Activated CD4-positive, alpha-beta T cell treated with anti-CD3 and anti-CD28 coated beads, Interleukin-2, amount 50 U/mL, for 16 hours (primary cell): Measurements from ENCODE around the gene FKBP10.

Source experiments
- DNase-seq: peaks from one replicate; pipeline ENCODE4 v3.0.0-alpha.2; 2020

FKBP10 gene

DNA sequence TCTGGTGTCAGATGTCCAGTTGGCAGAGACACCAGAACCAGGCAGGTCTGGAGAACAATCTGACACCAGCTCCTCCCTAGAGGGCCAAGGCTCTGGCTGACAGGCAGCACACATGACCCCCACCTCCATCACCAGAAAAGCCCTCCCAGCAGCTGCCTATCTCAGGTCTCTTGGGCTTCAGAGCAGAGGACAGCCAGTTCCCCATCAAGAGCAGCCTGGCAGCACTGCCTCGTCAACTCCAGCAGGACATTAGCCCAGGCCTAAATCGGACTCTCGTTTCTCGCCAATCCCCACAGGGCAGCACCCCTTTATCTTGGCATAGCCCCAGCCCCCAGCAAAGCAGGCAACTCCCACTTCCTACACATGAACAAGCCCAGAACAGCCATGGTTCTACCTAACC lies 30.7 kb upstream of the FKBP10 start:
- DNase-seq = no peak

DNA sequence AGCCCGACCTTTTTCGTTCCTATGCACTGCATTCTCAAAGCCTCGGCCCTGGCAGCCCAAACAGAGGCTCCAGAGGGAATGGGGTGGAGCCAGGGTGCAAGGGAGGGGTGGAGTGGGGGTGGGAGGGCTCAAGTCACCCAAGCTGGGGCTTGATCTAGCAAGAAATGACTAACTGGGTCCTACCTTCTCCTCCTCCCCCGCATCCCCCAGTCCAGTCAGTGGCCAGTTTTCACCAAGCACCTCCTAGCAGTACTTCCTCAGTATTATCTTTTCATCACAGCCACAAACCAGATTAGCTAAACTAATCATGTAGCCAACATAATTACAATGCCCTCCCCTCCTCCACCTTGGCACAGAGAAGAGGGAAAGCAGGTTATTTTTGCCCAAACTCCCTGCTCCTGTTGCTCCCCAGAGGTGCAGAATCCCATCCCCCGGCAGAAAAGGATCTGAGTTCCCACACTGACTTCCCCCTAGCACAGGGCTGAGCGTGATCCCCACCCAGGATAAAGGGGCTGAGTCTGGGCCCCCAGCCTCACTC lies 28.5 kb upstream of the FKBP10 start:
- peak; percentile 18 for DNase-seq

DNA sequence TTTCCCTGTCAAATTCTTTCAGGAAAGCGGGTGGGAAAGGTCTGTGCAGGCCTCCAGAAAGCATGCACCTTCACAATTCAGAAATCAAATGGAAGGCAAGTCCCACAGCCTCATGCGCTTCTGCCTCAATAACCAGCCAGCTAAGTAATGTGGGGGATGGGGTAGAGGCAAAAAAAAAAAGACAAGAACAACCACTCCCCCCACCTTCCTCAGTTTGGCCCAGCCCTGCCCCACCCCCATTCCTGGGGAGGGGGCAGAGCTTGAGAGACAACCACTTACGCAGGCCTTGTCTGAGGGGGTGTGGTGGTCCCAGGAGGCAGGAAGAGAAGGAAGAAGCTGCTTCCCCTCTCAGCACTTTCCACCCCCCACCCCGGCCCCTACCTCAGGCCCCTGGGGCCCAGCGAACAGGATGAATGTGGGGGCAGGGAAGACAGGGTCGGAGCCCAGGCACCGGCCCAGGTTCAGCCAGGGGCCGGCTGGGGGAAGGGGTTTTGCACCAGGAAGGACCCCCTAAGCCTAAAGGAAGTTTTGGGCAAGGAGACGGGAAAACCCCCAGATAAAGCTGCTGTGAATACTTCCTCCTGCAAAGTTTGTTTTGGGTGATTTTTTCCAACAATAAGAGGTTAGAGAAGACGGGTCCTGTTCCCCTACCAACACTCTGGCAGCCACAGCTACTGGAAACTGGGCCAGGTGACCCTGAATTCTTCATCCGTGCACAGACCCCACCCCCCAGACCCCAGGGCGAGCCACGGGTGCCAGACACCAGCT lies 27.5 kb upstream of the FKBP10 start:
- DNase-seq = no peak

DNA sequence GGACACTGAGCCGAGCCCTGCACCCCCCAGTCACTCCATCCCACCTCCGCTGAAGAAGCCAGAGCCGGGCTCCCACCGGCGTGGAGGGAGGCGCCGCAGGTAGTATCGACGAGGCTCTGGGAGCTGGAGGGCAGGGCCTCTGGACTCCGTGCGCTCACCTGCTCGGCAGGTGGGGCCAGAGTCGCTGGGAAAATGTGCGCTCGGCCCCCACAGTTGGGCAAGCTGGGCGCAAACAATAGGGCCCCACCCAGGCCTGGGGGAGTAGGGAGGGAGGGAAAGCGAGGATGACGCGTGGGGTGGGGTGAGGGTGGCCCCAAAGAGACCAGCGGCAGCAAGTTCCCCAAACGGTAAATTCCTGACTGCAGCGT lies 27.0 kb upstream of the FKBP10 start:
- no peak for DNase-seq

DNA sequence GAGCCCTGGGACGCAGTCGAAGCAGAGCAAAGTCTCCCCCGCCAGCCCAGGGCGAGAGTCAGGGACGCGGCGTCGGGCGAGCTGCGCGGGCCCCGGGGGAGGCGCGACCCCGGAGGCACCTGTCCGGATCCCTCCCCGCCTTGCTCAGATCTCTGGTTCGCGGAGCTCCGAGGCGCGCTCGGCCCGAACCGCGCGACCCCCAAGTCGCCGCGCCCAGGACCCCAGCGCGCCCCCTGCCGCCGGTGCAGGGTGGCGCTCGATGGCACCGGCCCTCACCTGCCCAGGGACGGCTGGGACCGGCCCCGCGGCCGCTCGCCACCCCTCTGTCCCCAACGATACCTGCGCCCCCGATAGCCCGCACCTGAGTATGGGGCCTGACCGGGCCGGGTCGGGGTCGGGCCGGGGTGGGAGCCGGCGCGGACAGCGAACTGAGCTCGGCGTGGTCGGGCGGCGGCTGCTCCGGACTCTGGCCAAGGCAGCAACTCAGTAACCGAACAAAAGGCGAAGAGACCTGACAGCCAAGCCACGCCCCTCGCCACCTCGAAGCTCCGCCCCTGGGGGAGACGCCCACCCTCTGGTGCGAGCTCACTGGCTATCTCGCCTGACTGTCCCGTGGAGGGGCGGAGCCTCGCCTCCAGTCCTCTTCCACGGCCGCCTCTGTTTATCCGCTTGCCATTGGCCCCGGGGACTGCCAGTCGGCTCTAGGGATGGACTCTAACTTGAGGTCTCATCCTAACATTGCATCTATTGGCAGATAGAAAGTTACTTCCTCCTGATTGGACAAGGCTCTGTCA lies 26.4 kb upstream of the FKBP10 start, which contains the start of gene JUP:
Gene JUP (minus strand): TSS at position 485 of the 794 bp plus-strand sequence. CDS start 14,857 bp downstream, outside the sequence.
- DNase-seq = peak; percentile 91

DNA sequence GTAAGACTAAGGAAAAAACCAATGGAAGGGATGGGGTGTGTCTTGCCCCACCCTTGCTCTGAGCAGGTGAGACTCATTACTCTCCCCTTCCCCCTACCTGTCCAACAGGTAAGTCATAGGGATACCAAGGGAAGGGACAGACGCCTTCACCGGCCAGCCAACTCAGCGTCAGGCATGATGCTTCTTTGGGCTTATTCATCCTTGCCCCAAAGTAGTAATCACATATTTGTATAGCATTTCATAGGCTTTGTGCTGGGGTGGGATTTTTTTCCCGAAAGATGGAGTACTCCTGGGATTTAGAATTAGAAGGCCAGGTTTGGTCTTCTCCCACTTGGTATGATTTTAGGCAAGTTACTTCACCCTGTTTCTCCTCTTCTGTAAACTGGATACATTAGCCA lies 25.8 kb upstream of the FKBP10 start:
- DNase-seq = no peak

DNA sequence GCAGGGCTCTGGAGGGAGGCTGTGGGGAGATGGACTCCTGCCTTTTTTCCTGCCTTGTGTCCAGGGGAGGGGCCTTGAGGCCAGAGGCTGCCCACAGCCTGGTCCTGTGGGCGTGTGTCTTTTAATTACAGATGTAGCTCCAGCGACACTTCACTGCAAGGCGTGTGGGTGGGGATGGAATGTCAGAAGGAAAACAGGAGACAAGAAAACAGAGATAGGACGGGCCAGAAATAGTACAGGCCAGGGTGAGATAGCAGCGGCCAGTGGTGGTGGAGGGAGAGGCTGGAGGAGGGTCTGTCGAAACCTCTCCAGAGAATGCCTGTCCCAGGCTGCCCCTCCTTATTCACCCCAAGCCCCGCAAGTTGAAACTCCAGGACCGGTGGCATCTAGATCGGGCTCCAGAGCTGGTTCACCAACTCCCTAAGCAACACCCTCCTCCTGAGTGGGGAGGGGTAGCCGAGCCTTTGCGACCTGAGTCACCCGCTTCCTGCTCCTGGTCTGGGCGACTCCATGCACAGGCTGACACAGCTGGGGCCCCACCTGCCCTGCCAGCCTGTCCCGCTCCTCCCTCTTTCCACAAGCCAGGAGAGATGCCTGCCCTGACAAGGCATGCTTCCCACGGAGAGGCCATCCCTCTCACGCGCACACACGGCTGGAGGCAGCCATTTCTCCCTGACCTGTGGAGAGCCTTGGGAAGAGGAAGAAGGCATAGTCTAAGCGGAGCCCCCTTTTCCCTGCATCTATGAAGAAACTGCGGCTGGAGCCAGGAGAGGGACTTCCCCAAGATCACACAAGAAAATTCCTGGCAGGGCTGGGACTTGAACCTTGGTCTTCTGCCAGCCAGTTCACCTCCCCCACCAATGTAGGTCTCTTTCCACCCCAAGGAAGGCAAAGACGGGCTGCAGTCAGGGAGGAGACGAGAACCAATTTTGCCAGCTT lies 19.7 kb upstream of the FKBP10 start:
- DNase-seq = no peak

DNA sequence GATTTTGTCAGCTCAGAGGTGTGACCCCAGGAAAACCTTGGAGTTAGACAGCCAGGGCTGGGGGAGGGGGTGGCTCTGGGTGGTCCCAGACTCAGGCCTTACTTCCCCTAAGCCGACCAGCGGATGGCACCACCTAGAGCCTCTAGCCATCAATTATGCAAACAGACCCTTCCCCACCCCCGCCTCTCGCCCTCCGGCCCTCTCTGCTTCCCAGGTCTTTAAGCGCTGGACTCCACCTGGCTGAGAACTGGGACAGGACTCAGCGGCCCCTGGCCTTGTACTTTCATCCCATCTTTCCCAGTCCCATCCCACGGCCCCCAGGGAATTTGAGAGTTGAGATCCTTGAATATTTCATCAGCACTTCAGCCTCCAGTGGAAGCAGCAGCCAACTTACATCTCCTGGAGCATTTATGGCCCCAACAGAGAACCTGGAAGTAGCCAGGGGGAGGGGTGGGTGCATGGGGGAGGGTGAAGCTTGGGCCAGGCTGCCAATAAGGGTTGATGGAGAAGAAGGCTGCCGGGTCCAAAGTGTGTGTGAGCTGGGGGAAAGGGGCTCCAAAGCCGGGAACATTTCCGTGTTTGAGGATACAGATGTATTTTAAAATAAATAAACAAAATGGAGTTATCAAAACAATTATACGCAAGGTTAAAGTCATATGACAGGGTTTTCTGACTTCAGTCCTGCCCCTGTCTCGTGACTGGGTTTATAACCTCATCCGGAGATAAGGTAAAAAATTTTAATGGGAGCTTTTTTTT lies 18.8 kb upstream of the FKBP10 start:
- no peak for DNase-seq

DNA sequence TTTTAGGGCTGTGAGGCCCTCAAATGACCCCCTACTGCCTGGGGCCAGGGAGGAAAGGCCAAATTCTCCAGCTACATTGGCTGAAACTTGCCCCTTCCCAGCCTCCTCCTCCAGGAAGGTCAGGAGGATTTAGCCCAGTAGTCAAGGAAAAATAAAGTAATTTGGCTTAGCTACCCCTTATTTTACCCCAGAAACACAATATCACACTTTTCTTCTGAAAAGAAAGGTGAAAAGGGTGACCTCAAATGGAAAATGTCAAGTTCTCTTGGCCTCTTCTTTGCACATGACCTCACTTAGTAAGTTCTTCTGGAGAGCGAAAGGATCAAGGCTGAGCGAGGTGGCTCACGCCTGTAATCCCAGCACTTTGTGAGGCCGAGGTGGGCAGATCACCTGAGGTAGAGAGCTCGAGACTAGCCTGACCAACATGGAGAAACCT lies 18.2 kb upstream of the FKBP10 start:
- DNase-seq = no peak

DNA sequence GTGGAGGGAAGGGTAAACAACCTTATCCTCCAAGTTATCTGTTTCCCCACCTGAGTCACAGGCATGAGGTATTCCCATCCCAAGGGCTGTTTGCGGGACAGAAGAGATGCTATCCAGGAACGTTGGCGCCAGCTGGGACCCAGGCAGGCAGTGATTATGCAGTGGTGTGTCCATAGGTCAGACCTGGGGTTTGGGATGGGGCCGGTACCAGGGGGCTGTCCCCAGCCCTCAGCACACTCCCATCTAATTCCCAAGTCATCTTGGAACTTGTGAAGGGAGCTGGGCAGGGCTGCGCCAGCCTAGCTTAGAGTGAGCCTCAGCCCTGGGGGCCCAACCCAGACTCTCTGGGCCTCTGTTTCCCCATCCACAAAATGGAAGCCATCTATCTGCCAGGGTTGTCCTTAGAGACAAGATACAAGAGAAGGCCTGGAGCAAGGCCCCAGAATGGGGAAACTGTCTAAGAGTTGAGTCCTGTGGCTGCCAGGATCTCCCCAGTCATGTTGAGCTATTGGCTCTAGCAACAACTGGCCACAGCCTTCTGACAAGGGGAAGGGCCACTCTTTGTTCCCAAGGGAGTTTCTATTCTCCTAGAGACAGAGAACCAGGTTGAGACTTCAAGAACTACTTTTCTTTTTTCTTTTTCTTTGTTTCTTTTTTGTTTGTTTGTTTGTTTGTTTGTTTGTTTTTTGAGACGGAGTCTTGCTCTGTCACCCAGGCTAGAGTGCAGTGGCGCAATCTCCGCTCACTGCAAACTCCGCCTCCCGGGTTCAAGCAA lies 16.5 kb upstream of the FKBP10 start:
- DNase-seq = no peak

DNA sequence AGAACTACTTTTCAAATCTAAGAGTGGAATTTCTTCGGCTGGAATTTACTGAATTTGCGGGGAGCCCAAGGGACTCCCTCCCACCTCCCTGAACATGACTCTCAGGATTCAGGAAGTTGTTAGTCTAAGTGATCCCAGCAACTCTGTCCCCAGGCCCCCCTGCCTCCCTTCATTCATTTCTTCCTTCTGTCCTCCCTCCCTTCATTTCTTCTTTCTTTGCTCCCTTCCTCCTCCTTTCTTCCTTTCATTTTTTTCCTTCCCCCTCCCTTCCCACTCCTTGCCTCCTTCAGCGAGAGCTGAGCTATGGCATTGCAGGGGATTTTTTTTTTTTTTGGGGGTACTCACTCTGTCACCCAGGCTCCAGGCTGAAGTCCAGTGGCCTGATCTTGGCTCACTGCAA lies 15.4 kb upstream of the FKBP10 start:
- no peak for DNase-seq

DNA sequence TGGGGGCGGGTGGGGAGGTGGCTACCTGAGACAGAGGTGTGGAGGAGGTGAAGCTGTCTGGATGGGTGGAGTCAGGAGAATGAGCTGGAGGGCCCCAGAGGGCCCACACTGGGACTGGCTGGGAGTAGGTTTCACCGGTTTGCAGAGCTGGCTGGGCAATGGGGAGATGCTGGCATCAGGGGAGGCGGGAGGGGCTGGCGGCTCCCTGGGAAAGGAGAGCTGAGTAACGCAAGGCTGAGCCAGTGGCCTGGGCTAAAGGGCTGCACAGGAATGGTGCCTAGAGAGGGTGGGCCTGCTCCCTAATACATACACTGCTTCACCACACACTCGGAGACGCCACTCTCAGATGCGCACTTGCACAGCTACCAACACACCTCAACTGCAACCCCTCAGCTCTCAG lies 13.4 kb upstream of the FKBP10 start:
- DNase-seq = no peak

DNA sequence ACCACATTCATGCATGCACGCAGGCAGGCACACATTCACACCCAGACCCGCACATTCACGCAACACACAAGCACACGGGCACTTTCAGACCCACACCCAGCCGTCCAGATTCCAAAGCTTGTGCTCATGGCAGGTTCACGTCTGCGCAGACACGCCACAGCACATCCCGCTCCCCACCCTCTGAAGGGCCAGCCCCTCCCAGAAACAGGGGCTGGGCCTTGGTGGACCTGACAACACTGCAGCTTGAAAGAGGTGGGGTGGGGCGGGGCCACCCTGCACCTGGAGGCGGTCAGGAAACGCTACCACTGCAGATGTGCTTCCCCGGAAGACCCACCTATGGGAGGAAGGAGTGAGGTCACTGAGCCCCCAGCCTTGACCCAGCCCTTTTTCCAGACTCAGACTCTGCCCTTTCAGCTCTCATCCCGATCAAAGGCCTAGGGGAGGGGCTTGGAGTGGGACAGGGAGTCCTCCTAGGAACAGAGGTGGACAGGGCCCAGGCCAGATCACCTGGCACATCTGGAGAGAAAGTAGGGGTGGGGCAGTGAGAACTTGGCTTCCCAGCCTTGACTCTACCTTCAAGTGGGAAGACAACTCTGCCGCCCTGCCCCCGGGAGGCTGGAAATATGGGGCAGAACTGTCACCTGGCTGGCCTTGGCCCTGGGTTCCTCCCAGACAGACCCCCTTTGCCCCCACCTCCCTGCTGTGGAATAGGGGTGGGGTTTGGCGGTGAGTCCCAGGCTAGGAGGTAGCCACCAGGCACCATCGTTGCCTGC lies 12.0 kb upstream of the FKBP10 start:
- DNase-seq = no peak

DNA sequence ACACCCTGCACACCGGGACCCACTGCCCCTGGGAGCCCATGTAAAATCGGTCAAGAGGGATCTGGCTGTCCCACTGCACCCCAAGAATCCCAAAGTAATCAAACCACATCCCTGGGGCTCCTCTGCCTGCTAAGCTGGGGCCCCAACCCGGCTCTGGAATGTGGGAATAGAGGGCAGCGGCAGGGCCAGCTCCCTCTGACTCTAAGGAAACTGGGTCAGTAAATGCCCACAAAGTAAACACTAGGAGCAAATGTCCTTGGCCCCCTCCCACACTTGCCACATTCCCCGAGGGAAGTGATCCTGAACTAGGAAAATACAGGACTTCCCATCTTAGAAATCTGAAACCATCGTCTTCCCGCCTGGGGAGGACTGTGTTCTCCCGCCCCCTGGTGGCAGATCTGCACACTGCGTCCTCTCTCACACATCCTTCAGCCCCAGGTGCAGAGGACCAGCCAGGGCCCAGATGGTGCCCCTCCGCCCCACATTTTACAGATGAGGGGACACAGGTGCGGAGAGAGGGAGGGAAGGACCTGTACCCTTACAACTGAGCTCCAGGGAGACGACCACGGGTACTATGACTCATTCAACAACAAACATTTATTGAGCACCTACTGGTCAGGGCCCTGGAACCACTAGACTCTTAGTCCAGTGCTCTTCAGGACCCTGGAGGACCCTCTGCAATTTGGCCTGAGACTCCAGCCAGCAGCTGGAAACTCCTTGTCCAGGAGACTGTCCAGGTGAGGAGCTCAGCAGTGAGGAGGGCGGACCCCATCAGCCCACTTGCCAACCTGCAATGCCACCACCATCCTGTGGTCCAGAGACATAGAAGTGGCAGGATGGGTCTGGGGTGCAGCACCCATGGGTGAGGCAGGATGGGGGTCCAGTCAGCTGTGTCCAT lies 11.2 kb upstream of the FKBP10 start:
- DNase-seq = peak; percentile 72

DNA sequence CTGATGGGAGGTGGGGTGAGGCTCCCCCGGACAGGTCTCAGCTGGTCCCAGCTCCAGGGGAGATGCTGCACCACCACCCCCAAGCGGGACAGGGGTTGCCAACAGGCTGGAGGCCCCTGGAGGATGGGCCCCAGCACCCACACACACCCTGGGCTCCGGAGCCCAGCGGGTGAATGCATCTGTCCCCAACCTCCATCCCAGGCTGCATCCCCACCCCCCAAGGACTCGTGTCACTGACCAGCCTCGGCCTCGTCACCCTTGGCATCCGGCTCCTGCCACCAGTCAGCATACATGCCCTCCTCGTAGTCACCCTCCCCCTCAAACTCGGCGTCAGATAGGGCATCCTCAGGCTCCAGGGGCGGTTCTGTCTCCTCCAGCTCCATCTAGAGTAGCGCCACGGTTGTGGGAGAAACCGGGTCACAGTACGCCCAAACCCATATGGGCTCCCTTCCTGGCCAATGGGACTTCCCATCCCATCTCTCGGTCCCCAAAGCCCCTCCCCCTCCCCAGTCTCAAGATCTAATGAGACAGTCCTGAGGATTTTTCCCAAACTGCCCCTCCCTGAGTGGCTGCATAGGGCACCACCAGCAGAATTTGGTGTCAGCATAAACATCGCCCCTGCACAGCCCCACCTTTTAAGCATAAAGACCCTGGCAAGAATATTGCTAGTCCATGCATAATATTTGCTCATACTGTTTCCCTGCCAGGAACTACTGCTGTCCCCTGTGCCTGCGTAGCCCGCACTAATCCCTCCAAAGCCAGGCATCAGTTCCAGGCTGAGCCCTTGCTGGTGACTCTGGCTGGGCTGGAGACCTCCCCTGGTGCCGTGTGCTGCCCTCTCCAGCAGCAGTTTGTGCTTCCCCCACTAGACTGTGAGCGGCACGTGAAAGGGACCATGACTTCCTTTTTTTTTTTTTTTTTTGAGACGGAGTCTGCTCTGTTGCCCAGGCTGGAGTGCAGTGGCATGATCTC lies 9.5 kb upstream of the FKBP10 start:
- DNase-seq = no peak

DNA sequence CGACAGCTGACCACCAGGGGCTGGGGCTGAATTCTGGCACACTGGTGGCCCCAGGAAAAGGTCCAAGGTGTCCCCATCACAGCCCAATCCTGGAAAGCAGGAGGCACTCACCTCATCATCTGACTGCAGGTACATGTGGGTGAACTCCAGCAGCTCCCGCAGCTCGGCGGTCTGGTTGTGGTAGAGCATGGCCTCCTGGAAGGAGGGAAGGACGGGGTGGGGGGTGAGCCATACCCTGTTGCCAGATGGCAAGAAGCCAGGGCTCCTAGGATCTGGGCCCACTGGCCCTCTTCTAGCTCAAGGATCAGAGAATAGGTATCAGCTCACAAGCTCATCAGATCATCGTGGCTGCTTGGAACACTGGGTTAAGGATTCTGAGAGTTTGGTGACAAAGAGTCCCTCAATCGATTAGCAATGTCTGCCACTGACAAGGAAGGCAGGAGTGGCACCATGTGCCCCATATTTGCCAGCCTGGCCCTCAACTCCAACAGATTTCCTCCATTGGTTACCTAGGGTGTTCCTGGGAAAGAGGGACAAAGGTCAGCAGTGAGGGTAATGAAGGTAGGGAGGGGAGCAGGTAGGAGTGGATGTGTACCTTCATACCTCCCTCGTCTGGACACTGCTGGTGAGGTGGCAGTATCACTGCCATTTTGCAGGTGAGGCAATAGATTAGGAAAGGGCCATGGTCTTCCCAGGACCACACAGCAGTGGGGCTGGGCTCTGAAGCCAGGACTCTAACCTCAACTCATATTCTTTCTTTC lies 5.9 kb upstream of the FKBP10 start:
- DNase-seq = no peak
